ENCODE results near the gene MED13L.

DNA sequence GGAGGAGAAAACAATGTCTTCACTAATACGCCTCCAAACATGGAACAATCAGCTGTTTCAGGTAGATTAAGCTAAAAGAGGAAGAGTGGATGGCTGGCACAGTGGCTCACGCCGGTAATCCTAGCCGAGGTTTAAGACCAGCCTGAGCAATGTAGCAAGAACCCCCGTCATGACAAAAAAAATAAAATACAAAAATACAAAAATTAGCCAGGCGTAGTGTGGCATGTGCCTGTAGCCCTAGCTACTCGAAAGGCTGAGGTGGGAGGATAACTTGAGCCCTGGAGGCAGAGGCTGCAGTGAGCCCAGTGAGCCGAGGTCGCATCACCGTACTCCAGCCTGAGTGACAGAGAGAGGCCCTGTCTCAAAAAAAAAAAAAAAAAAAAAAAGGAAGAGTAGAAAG lies 1.2 kb upstream of the MED13L start:
- TF ChIP-seq POLR2A (IDR thresholded peaks at IDR 0.05; ENCODE audit: low read depth, low read length) (no peak), CTCF (conservative IDR thresholded peaks at IDR 0.05; ENCODE audit: low read depth, low read length) (no peak), RFX5 (IDR thresholded peaks at IDR 0.05; ENCODE audit: low read depth, low read length) (no peak), FOS (IDR thresholded peaks at IDR 0.05; ENCODE audit: low read depth, low read length) (no peak), RAD21 (IDR thresholded peaks at IDR 0.05; ENCODE audit: low read length) (no peak), BHLHE40 (IDR thresholded peaks at IDR 0.05; ENCODE audit: low read depth, low read length) (no peak), CHD1 (IDR thresholded peaks at IDR 0.05; ENCODE audit: low read depth, low read length) (no peak), SMC3 (IDR thresholded peaks at IDR 0.05; ENCODE audit: low read depth, low read length) (no peak), USF2 (IDR thresholded peaks at IDR 0.05; ENCODE audit: low read depth, low read length) (no peak), MAFK (IDR thresholded peaks at IDR 0.05; ENCODE audit: low read depth, low read length) (no peak), RCOR1 (IDR thresholded peaks at IDR 0.05; ENCODE audit: insufficient replicate concordance, low read length) (no peak), MAZ (IDR thresholded peaks at IDR 0.05; ENCODE audit: borderline replicate concordance, low read depth, low read length) (no peak)
- TF ChIP-seq, protein P1, sequence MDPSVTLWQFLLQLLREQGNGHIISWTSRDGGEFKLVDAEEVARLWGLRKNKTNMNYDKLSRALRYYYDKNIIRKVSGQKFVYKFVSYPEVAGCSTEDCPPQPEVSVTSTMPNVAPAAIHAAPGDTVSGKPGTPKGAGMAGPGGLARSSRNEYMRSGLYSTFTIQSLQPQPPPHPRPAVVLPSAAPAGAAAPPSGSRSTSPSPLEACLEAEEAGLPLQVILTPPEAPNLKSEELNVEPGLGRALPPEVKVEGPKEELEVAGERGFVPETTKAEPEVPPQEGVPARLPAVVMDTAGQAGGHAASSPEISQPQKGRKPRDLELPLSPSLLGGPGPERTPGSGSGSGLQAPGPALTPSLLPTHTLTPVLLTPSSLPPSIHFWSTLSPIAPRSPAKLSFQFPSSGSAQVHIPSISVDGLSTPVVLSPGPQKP (IDR thresholded peaks at IDR 0.05; ENCODE audit: borderline replicate concordance, low read depth, low read length) = no peak
